H1 (cell line): ENCODE data around the gene INPP5A. TPM values are rescaled to one million over a fixed set of nuclear protein-coding genes. Genes with fewer than 3 reads are reported as not detected.

ENCODE experiments used
- CTCF ChIA-PET: fragments of 300-600 bp; sonication (Branson Sonifier 250); formaldehyde crosslinking; loops from one replicate; lab custom pipeline; 2021; ENCODE audit not compliant: partially characterized antibody; lab: Charles Lee
- POLR2A ChIA-PET: fragments of 300-600 bp; sonication (Branson Sonifier 250); formaldehyde crosslinking; loops from one replicate; lab custom pipeline; 2021; ENCODE audit warnings: inconsistent platforms; ENCODE audit not compliant: partially characterized antibody; lab: Charles Lee
- DNase-seq, 2 experiments: peaks; one replicate each; pipeline versions ENCODE4 v3.0.0 to v3.0.0-alpha.2; 2010 to 2022; ENCODE audit warnings: low spot score in 2 of 2, low read depth in 1 of 2, mixed read lengths in 1 of 2
- FAIRE-seq: peaks from 2 replicates; lab custom pipeline; 2011; peaks lifted over from hg19 to GRCh38; lab: Jason Lieb, UNC
- H2AFZ ChIP-seq: 2 replicates; pipeline ENCODE4 v1.8.1; 2012; ENCODE audit warnings: low read length, inconsistent platforms
- H2AK5ac ChIP-seq: 2 replicates; pipeline ENCODE4 v1.6.1; 2013; ENCODE audit warnings: low read depth, low read length
- H2BK120ac ChIP-seq: replicated peaks from 2 replicates; pipeline ENCODE3; 2013; ENCODE audit warnings: low read depth, low read length, inconsistent platforms
- H2BK12ac ChIP-seq: 2 replicates; pipeline ENCODE4 v1.6.1; 2013; ENCODE audit warnings: low read depth, low read length
- H2BK15ac ChIP-seq: 2 replicates; pipeline ENCODE4 v1.6.1; 2013; ENCODE audit warnings: low read length
- H2BK20ac ChIP-seq: 2 replicates; pipeline ENCODE4 v1.6.1; 2013; ENCODE audit warnings: low read length
- H2BK5ac ChIP-seq: 2 replicates; pipeline ENCODE4 v1.6.1; 2013; ENCODE audit warnings: low read depth, low read length
- H3K14ac ChIP-seq: 2 replicates; pipeline ENCODE4 v1.6.1; 2013; ENCODE audit warnings: inconsistent platforms; ENCODE audit not compliant: insufficient read length
- H3K18ac ChIP-seq: 2 replicates; pipeline ENCODE4 v1.6.1; 2013; ENCODE audit warnings: low read length; ENCODE audit errors: extremely low read depth
- H3K23ac ChIP-seq: 2 replicates; pipeline ENCODE4 v1.6.1; 2013; ENCODE audit warnings: inconsistent platforms; ENCODE audit not compliant: insufficient read length
- H3K23me2 ChIP-seq: 2 replicates; pipeline ENCODE4 v1.6.1; 2013; ENCODE audit warnings: low read depth, low read length
- H3K27ac ChIP-seq: 2 replicates; pipeline ENCODE4 v1.6.1; 2011; ENCODE audit warnings: low read depth, low read length, inconsistent platforms
- H3K27me3 ChIP-seq, 4 experiments: replicated peaks in 1 of 4; 1 replicate in 1 of 4; 2 replicates in 3 of 4; pipeline versions ENCODE4 v1.6.1 to v1.8.1; 2011 to 2013; ENCODE audit warnings: low read length in 3 of 4, mild to moderate bottlenecking in 3 of 4, inconsistent platforms in 2 of 4, mixed read lengths in 2 of 4, moderate library complexity in 1 of 4; ENCODE audit not compliant: control insufficient read depth in 3 of 4, insufficient read depth in 3 of 4; ENCODE audit errors: extremely low read depth in 1 of 4
- H3K36me3 ChIP-seq, 4 experiments: 2 replicates each; pipeline versions ENCODE4 v1.6.1 to v1.8.1; 2011 to 2013; ENCODE audit warnings: mild to moderate bottlenecking in 4 of 4, low read length in 3 of 4, moderate library complexity in 2 of 4, control low read depth in 1 of 4, inconsistent platforms in 1 of 4; ENCODE audit not compliant: insufficient read depth in 4 of 4, control insufficient read depth in 2 of 4
- H3K4ac ChIP-seq: replicated peaks from 2 replicates; pipeline ENCODE3; 2013; ENCODE audit warnings: low read length, low read depth, mixed read lengths, inconsistent platforms; ENCODE audit not compliant: insufficient read length
- H3K4me1 ChIP-seq, 4 experiments: replicated peaks in 1 of 4; 1 replicate in 1 of 4; 2 replicates in 3 of 4; pipeline versions ENCODE4 v1.6.1 to v1.8.1; 2011 to 2013; ENCODE audit warnings: low read length in 3 of 4, inconsistent platforms in 2 of 4, mixed read lengths in 1 of 4; ENCODE audit not compliant: insufficient read depth in 4 of 4, control insufficient read depth in 3 of 4
- H3K4me2 ChIP-seq, 2 experiments: 2 replicates each; pipeline versions ENCODE4 v1.6.1 to v1.8.1; 2011 to 2013; ENCODE audit warnings: low read depth in 2 of 2, low read length in 2 of 2, control low read depth in 1 of 2, inconsistent platforms in 1 of 2, mild to moderate bottlenecking in 1 of 2; ENCODE audit not compliant: insufficient read depth in 1 of 2
- H3K4me3 ChIP-seq, 4 experiments: fragments of 200-600, 300-600 bp in 1 of 4; sonication (generic), shearing (Covaris generic), sonication (Bioruptor Twin) in 1 of 4; 2 replicates each; pipeline versions ENCODE4 v1.5.1 to v1.8.1; 2011 to 2016; ENCODE audit warnings: low read length in 4 of 4, low read depth in 3 of 4, control low read depth in 2 of 4, inconsistent platforms in 2 of 4, mild to moderate bottlenecking in 2 of 4, mixed read lengths in 1 of 4, moderate library complexity in 1 of 4; ENCODE audit not compliant: insufficient read depth in 2 of 4; ENCODE audit errors: extremely low read depth in 1 of 4
- H3K56ac ChIP-seq: replicated peaks from 2 replicates; pipeline ENCODE3; 2013; ENCODE audit warnings: low read depth, mild to moderate bottlenecking, mixed read lengths, low read length, inconsistent platforms; ENCODE audit not compliant: insufficient read length
- H3K79me1 ChIP-seq: 2 replicates; pipeline ENCODE4 v1.6.1; 2013; ENCODE audit warnings: low read depth, low read length, control low read depth
- H3K79me2 ChIP-seq, 2 experiments: 2 replicates each; pipeline versions ENCODE4 v1.6.1 to v1.8.1; 2012 to 2013; ENCODE audit warnings: low read length in 2 of 2, mild to moderate bottlenecking in 2 of 2, inconsistent platforms in 1 of 2; ENCODE audit not compliant: insufficient read depth in 2 of 2, control insufficient read depth in 1 of 2
- H3K9ac ChIP-seq, 4 experiments: replicated peaks in 1 of 4; 1 replicate in 1 of 4; 2 replicates in 3 of 4; pipeline versions ENCODE4 v1.6.1 to v1.8.1; 2011 to 2013; ENCODE audit warnings: low read depth in 3 of 4, low read length in 3 of 4, control low read depth in 2 of 4, mild to moderate bottlenecking in 2 of 4, moderate library complexity in 2 of 4, inconsistent platforms in 1 of 4; ENCODE audit errors: extremely low read depth in 1 of 4
- H3K9me3 ChIP-seq, 2 experiments: 2 replicates each; pipeline versions ENCODE4 v1.6.1 to v1.8.1; 2012 to 2013; ENCODE audit warnings: mild to moderate bottlenecking in 2 of 2, moderate library complexity in 2 of 2, control low read depth in 1 of 2, inconsistent platforms in 1 of 2, low read depth in 1 of 2, low read length in 1 of 2, mixed read lengths in 1 of 2; ENCODE audit not compliant: insufficient read depth in 2 of 2
- H4K20me1 ChIP-seq, 2 experiments: replicated peaks in 1 of 2; 2 replicates each; pipeline versions ENCODE3 to v1.8.1; 2011 to 2013; ENCODE audit warnings: inconsistent platforms in 2 of 2, low read length in 2 of 2, mild to moderate bottlenecking in 1 of 2; ENCODE audit not compliant: insufficient read depth in 2 of 2, control insufficient read depth in 1 of 2
- H4K5ac ChIP-seq: 2 replicates; pipeline ENCODE4 v1.6.1; 2013; ENCODE audit warnings: low read length, low read depth, mixed read lengths, inconsistent platforms; ENCODE audit not compliant: insufficient read length
- H4K8ac ChIP-seq: 2 replicates; pipeline ENCODE4 v1.8.0; 2013; ENCODE audit warnings: mild to moderate bottlenecking, moderate library complexity, low read length, inconsistent platforms; ENCODE audit not compliant: insufficient read depth; ENCODE audit errors: extremely low read depth
- H4K91ac ChIP-seq: replicated peaks from 2 replicates; pipeline ENCODE3; 2013; ENCODE audit warnings: low read length, mixed read lengths, inconsistent platforms; ENCODE audit not compliant: insufficient read length
- ATF3 ChIP-seq: IDR thresholded peaks from 2 replicates; pipeline ENCODE4 v1.6.1; 2011; ENCODE audit warnings: low read depth, mild to moderate bottlenecking, low read length; ENCODE audit not compliant: insufficient read depth
- BRCA1 ChIP-seq: IDR thresholded peaks from 2 replicates; pipeline ENCODE4 v1.6.1; 2012; ENCODE audit warnings: low read depth, low read length, improper control_type of control experiment
- GABPA ChIP-seq: IDR thresholded peaks from 2 replicates; pipeline ENCODE4 v1.6.1; 2011; ENCODE audit warnings: mild to moderate bottlenecking, low read length, moderate library complexity, borderline replicate concordance; ENCODE audit not compliant: insufficient read depth
- JUND ChIP-seq: IDR thresholded peaks from 2 replicates; pipeline ENCODE4 v1.6.1; 2011; ENCODE audit warnings: mild to moderate bottlenecking, improper control_type of control experiment, low read length
- MAFK ChIP-seq: IDR thresholded peaks from 2 replicates; pipeline ENCODE4 v1.6.1; 2012; ENCODE audit warnings: low read depth, mild to moderate bottlenecking, improper control_type of control experiment, low read length
- NANOG ChIP-seq: IDR thresholded peaks from 2 replicates; pipeline ENCODE4 v1.6.1; 2011; ENCODE audit warnings: low read length, low read depth, mild to moderate bottlenecking, inconsistent platforms; ENCODE audit not compliant: insufficient read depth, poor library complexity, severe bottlenecking
- NRF1 ChIP-seq: IDR thresholded peaks from 2 replicates; pipeline ENCODE4 v1.6.1; 2011; ENCODE audit warnings: mild to moderate bottlenecking, low read depth, low read length, improper control_type of control experiment
- SIRT6 ChIP-seq: IDR thresholded peaks from one replicate; pipeline ENCODE4 v1.7.1; 2012; ENCODE audit warnings: low read length, inconsistent platforms
- SIX5 ChIP-seq: IDR thresholded peaks from 2 replicates; pipeline ENCODE4 v1.6.1; 2011; ENCODE audit warnings: mild to moderate bottlenecking, low read depth, low read length
- SP1 ChIP-seq: IDR thresholded peaks from 2 replicates; pipeline ENCODE4 v1.6.1; 2011; ENCODE audit warnings: low read depth, low read length
- SP4 ChIP-seq: IDR thresholded peaks from 2 replicates; pipeline ENCODE4 v1.6.1; 2012; ENCODE audit warnings: low read length, inconsistent platforms
- TAF7 ChIP-seq: optimal IDR thresholded peaks from 2 replicates; pipeline ENCODE3; 2011; ENCODE audit warnings: low read depth, mild to moderate bottlenecking, inconsistent platforms, low read length, moderate library complexity, borderline replicate concordance
- WGBS, 2 experiments: shearing (Covaris generic) in 1 of 2; methylation state at CpG; one replicate each; pipeline versions ENCODE4 v1.1.6 to v1.1.7; 2013 to 2015; ENCODE audit warnings: low lambda C conversion rate in 2 of 2, mixed read lengths in 2 of 2, inconsistent platforms in 1 of 2, low coverage in 1 of 2, missing lambda C conversion rate in 1 of 2; ENCODE audit not compliant: insufficient replicate concordance in 2 of 2, insufficient coverage in 1 of 2, insufficient read length in 1 of 2; ENCODE audit errors: extremely low coverage in 1 of 2, missing lambda C conversion rate in 1 of 2; 5-methylcytosine and 5-hydroxymethylcytosine counted together
- polyA plus RNA-seq, 7 experiments: library from polyadenylated mRNA; depleted of rRNA in 3 of 7; stranded (reverse) in 5 of 7; unstranded in 2 of 7; fragments of >200 nt in 5 of 7; fragments of 200-250 nt in 2 of 7; gene quantifications; 1 replicate in 5 of 7; 2 replicates in 1 of 7; 4 replicates in 1 of 7; pipeline versions ENCODE4 v1.2.1 to v1.2.3, GENCODE V29; 2011 to 2013; ENCODE audit warnings: missing spikeins in 2 of 7, mixed read lengths in 2 of 7
- total RNA-seq: library from RNA; stranded (reverse); fragmentation: NEBNext Ultra II Directional; extraction: Animal tissue kit (Norgen Biotek cat#: 25700); gene quantifications from 2 replicates; pipeline ENCODE4 v1.2.1, GENCODE V29; 2021
- TF ChIP-seq, protein P1 (sequence below): IDR thresholded peaks from 2 replicates; pipeline ENCODE4 v1.6.1; 2012; ENCODE audit warnings: low read length, inconsistent platforms

Gene INPP5A
- total and polyA plus RNA-seq, 2 of the 8 experiments (the other 6 are each of a cell fraction or from before 2014, with no cell fraction given) = 19.7 to 27.5 TPM

DNA sequence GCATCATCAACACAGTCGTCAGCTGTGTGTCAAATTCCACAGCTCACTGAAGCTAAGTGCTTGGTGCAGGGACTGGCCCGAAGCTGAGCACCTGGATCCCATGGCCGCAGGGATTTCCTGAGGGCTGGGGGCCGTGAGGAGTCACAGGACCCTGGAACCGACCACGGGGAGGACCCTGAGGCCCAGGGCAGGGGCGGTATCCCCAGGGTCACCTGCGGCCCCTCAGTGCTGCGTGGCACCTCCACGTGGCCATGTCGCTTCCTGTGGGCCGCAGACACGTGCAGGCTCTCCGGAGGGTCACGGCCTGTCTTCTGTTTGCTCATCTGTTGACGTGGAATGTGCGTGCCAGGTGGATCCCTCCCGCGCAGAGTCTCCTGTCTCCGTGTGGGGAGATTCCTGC, 194.9 kb downstream of the INPP5A start:
- Histone ChIP-seq H2AFZ (no peak overlapping the region), H2BK15ac (no peak overlapping the region), H3K23me2 (no peaks in the 10 kb centered on the region), H2BK20ac (no peak overlapping the region), H3K79me2 (no peaks in the 10 kb centered on the region), H4K5ac (no peak overlapping the region), H3K9me3 (no peaks in the 10 kb centered on the region), H2AK5ac (no peak overlapping the region), H3K18ac (no peak overlapping the region), H3K27ac (no peak overlapping the region), H3K9ac (no peak overlapping the region), H3K23ac (no peak overlapping the region), H3K79me1 (no peaks in the 10 kb centered on the region), H3K4me3 (no peak overlapping the region), H3K4me2 (no peak overlapping the region), H4K91ac (no peak overlapping the region), H3K4me1 (no peaks in the 10 kb centered on the region), H3K27me3 (no peaks in the 10 kb centered on the region), H2BK5ac (no peak overlapping the region), H4K20me1 (peaks cover 2 to 10% of the 10 kb centered on the region in 2 experiments), H2BK12ac (no peak overlapping the region), H2BK120ac (no peak overlapping the region), H3K14ac (no peak overlapping the region), H3K36me3 (no peaks in the 10 kb centered on the region), H4K8ac (no peak overlapping the region), H3K56ac (no peak overlapping the region), H3K4ac (no peak overlapping the region)
- no peak for TF ChIP-seq MAFK
- TF ChIP-seq GABPA = no peak
- no peak for TF ChIP-seq NRF1
- no peak for TF ChIP-seq SP1
- TF ChIP-seq JUND = no peak
- TF ChIP-seq, protein P1, sequence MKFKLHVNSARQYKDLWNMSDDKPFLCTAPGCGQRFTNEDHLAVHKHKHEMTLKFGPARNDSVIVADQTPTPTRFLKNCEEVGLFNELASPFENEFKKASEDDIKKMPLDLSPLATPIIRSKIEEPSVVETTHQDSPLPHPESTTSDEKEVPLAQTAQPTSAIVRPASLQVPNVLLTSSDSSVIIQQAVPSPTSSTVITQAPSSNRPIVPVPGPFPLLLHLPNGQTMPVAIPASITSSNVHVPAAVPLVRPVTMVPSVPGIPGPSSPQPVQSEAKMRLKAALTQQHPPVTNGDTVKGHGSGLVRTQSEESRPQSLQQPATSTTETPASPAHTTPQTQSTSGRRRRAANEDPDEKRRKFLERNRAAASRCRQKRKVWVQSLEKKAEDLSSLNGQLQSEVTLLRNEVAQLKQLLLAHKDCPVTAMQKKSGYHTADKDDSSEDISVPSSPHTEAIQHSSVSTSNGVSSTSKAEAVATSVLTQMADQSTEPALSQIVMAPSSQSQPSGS = no peak
- no peak for TF ChIP-seq TAF7
- TF ChIP-seq SP4 = no peak
- no peak for TF ChIP-seq ATF3
- no peak for TF ChIP-seq BRCA1
- TF ChIP-seq SIX5 = no peak
- TF ChIP-seq SIRT6 = no peak
- no peak for TF ChIP-seq NANOG
- FAIRE-seq = no peak
- DNase-seq = no peak
- WGBS, 2 experiments = 94% methylated on average over 17 of the region's 20 CpGs; no CpG with 5 or more reads in 1 of the 2 experiments
- POLR2A ChIA-PET = no interaction called here
- CTCF ChIA-PET = no interaction called here
